Measurements from ENCODE around the gene SLC47A2. TPM values are rescaled to one million over a fixed set of nuclear protein-coding genes. Genes with fewer than 3 reads are reported as not detected.

Gene SLC47A2
- total and polyA plus RNA-seq, 9 of the 15 experiments (the other 6 are each of a cell fraction or from before 2014, with no cell fraction given), result not detected

DNA sequence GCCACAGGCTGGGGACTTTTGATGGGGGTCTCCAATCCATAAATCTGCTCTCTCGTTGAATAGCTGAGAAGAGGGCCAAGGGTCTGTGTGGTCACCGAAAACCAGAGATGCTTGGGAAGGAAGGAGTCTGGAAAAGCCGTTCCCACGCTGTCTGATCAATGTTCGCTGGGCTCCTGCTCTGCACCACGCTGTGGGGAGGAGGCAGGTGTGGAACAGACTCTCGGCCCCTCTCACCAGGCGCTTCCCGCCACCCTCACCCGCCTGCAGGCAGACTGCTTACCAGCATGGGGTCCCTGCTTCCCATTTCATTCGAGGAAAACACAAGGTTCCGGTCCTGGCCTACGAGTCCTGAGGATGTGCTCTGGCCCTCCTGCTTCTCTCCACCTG lies 32.4 kb upstream of the SLC47A2 start:
- ChIA-PET CTCF (ENCODE audit: low intra/inter-chr PET ratio) (no interaction called here), POLR2A (no interaction called here)
- no peaks in the 10 kb centered on the region for H4K20me1 ChIP-seq (replicated peaks; ENCODE audit: control insufficient read depth, insufficient read depth, low read length)
- no peak overlapping the region for H3K27ac ChIP-seq (ENCODE audit: extremely low read depth, low read depth, low read length)
- WGBS (ENCODE audit: insufficient coverage, low coverage, missing lambda C conversion rate), result 2% methylated on average over 13 of the region's 13 CpGs
- no peaks in the 10 kb centered on the region for H3K9me1 ChIP-seq (ENCODE audit: control insufficient read depth, insufficient read depth, low read length)
- no peak overlapping the region for H3K9ac ChIP-seq (ENCODE audit: insufficient read depth in 1 of 2, low read depth in 2 of 2, low read length in 2 of 2)
- H2AFZ ChIP-seq (ENCODE audit: low read depth, low read length), result no peak overlapping the region
- TF ChIP-seq, protein P1, sequence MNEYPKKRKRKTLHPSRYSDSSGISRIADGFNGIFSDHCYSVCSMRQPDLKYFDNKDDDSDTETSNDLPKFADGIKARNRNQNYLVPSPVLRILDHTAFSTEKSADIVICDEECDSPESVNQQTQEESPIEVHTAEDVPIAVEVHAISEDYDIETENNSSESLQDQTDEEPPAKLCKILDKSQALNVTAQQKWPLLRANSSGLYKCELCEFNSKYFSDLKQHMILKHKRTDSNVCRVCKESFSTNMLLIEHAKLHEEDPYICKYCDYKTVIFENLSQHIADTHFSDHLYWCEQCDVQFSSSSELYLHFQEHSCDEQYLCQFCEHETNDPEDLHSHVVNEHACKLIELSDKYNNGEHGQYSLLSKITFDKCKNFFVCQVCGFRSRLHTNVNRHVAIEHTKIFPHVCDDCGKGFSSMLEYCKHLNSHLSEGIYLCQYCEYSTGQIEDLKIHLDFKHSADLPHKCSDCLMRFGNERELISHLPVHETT (CRISPR knock-in tag; conservative IDR thresholded peaks at IDR 0.05 in 1 of 2, IDR thresholded peaks at IDR 0.05 in 1 of 2), result no peak
- TF ChIP-seq UBTF (IDR thresholded peaks at IDR 0.05; ENCODE audit: borderline replicate concordance in 1 of 2, low read depth in 2 of 2, low read length in 2 of 2), result no peak
- TF ChIP-seq ZNF133 (CRISPR knock-in tag; IDR thresholded peaks at IDR 0.05), result no peak
- no peak for TF ChIP-seq MNT (conservative IDR thresholded peaks at IDR 0.05)
- no peak for TF ChIP-seq RFX1 (IDR thresholded peaks at IDR 0.05)
- TF ChIP-seq WHSC1 (IDR thresholded peaks at IDR 0.05; ENCODE audit: low read length), result no peak
- no peak for TF ChIP-seq ARID1B (IDR thresholded peaks at IDR 0.05)
- no peak for TF ChIP-seq KLF13 (tag; IDR thresholded peaks at IDR 0.05; ENCODE audit: borderline replicate concordance, low read depth)
- no peak for TF ChIP-seq BRD9 (IDR thresholded peaks at IDR 0.05; ENCODE audit: low read depth, partially characterized antibody)
- TF ChIP-seq ZFP30 (CRISPR knock-in tag; IDR thresholded peaks at IDR 0.05; ENCODE audit: borderline replicate concordance), result no peak
- TF ChIP-seq MTA3 (IDR thresholded peaks at IDR 0.05; ENCODE audit: borderline replicate concordance), result no peak
- TF ChIP-seq CC2D1A (IDR thresholded peaks at IDR 0.05), result no peak
- TF ChIP-seq ZNF551 (CRISPR knock-in tag; IDR thresholded peaks at IDR 0.05), result no peak
- no peaks in the 10 kb centered on the region for H3K9me3 ChIP-seq (replicated peaks; ENCODE audit: control insufficient read depth, insufficient read depth, low read depth, low read length)
- no peaks in the 10 kb centered on the region for H3K79me2 ChIP-seq (ENCODE audit: control insufficient read depth, insufficient read depth, low read length)
- in situ Hi-C loops (cut with MboI), result no loop called here
- no peak for ATAC-seq
- FAIRE-seq, result no peak
- no peak overlapping the region for H3K4me2 ChIP-seq (ENCODE audit: insufficient read depth, low read length)
- no peak overlapping the region for H3K4me3 ChIP-seq
- H3K4me1 ChIP-seq (replicated peaks in 1 of 2; ENCODE audit: control insufficient read depth in 2 of 2, insufficient read depth in 2 of 2, low read length in 2 of 2), result peaks cover 0 to 5% of the 10 kb centered on the region in 2 experiments; a peak in 1 of 5 replicates
- intact Hi-C loops (cut with micrococcal nuclease), result no loop called here
- no peak for DNase-seq (ENCODE audit: extremely low read depth in 1 of 4, low spot score in 3 of 4)
- H3K27me3 ChIP-seq (ENCODE audit: control insufficient read depth in 2 of 2, insufficient read depth in 2 of 2, low read length in 2 of 2), result peaks cover 11 to 58% of the 10 kb centered on the region in 2 experiments; a peak in 4 of 5 replicates
- H3K36me3 ChIP-seq (ENCODE audit: control insufficient read depth, insufficient read depth, low read length), result no peaks in the 10 kb centered on the region
- no TSS peak for BruUV-seq (replicated peaks)
